WTC11 (cell line): ENCODE results near the gene ATG13.

Source experiments
- ARID4B ChIP-seq: sonication (generic); formaldehyde crosslinking; IDR thresholded peaks from 2 replicates; pipeline ENCODE4 v1.8.0; 2023; ENCODE audit warnings: missing genetic modification reagents, mild to moderate bottlenecking, borderline replicate concordance
- CTCF ChIP-seq: fragments of 200-600 bp; IDR thresholded peaks from 2 replicates; pipeline ENCODE4 v1.8.0; 2022; ENCODE audit warnings: antibody characterized with exemption
- E2F4 ChIP-seq: sonication (generic); formaldehyde crosslinking; IDR thresholded peaks from 2 replicates; pipeline ENCODE4 v1.8.1; 2022; ENCODE audit warnings: low read depth, mild to moderate bottlenecking, moderate library complexity, missing genetic modification reagents, borderline replicate concordance
- FOXP4 ChIP-seq: sonication (generic); formaldehyde crosslinking; IDR thresholded peaks from 2 replicates; pipeline ENCODE4 v1.8.0; 2022; ENCODE audit warnings: mild to moderate bottlenecking, missing genetic modification reagents
- HMGXB4 ChIP-seq: sonication (generic); formaldehyde crosslinking; IDR thresholded peaks from 2 replicates; pipeline ENCODE4 v1.8.1; 2023; ENCODE audit warnings: mild to moderate bottlenecking, moderate library complexity, missing genetic modification reagents
- SMAD3 ChIP-seq: sonication (generic); formaldehyde crosslinking; IDR thresholded peaks from 2 replicates; pipeline ENCODE4 v1.8.0; 2022; ENCODE audit warnings: missing genetic modification reagents, mild to moderate bottlenecking, borderline replicate concordance
- TEAD4 ChIP-seq: sonication (generic); formaldehyde crosslinking; IDR thresholded peaks from 2 replicates; pipeline ENCODE4 v1.8.0; 2022; ENCODE audit warnings: mild to moderate bottlenecking, missing genetic modification reagents
- TP53 ChIP-seq: sonication (generic); formaldehyde crosslinking; IDR thresholded peaks from 2 replicates; pipeline ENCODE4 v1.8.1; 2023; ENCODE audit warnings: mild to moderate bottlenecking, missing genetic modification reagents
- USF2 ChIP-seq: sonication (generic); formaldehyde crosslinking; IDR thresholded peaks from 2 replicates; pipeline ENCODE4 v1.8.1; 2023; ENCODE audit warnings: mild to moderate bottlenecking, missing genetic modification reagents, moderate library complexity
- ZBTB21 ChIP-seq: sonication (generic); formaldehyde crosslinking; IDR thresholded peaks from 2 replicates; pipeline ENCODE4 v1.8.1; 2023; ENCODE audit warnings: mild to moderate bottlenecking, missing genetic modification reagents, borderline replicate concordance
- ZNF263 ChIP-seq: sonication (generic); formaldehyde crosslinking; IDR thresholded peaks from 2 replicates; pipeline ENCODE4 v1.8.1; 2022; ENCODE audit warnings: low read depth, mild to moderate bottlenecking, moderate library complexity, missing genetic modification reagents

- TF ChIP-seq ARID4B (CRISPR knock-in tag), result no peak
- TF ChIP-seq CTCF, result no peak
- no peak for TF ChIP-seq ZNF263 (CRISPR knock-in tag)
- no peak for TF ChIP-seq E2F4
- no peak for TF ChIP-seq SMAD3
- TF ChIP-seq TP53 (CRISPR knock-in tag), result no peak
- TF ChIP-seq FOXP4 (CRISPR knock-in tag), result no peak
- no peak for TF ChIP-seq TEAD4 (CRISPR knock-in tag)
- no peak for TF ChIP-seq USF2 (CRISPR knock-in tag)
- no peak for TF ChIP-seq HMGXB4 (CRISPR knock-in tag)
- TF ChIP-seq ZBTB21, result no peak
These were observed 29.2 kb upstream of the ATG13 start for GRCh38 chr11:46588131-46588530.
